ENCODE results near the gene AP1S1. TPM values are rescaled to one million over a fixed set of nuclear protein-coding genes. Genes with fewer than 3 reads are reported as not detected.

The AP1S1 gene
- total RNA-seq, 2 experiments from 2014 or later, result 3.0 to 3.9 TPM

GRCh38 chr7:101122933-101123702 lies 31.2 kb upstream of the AP1S1 start:
- Histone ChIP-seq H3K36me3 (ENCODE audit: insufficient read depth, low read length) (no peaks in the 10 kb centered on the region), H3K4me1 (ENCODE audit: insufficient read depth, low read length) (peaks cover 32% of the 10 kb centered on the region), H3K27ac (ENCODE audit: low read depth in 1 of 2, low read length in 2 of 2) (no peak overlapping the region), H3K9me3 (ENCODE audit: control insufficient read depth in 1 of 2, insufficient read depth in 1 of 2, low read length in 2 of 2) (no peaks in the 10 kb centered on the region), H3K4me3 (ENCODE audit: low read length) (no peak overlapping the region), H3K27me3 (ENCODE audit: control insufficient read depth in 1 of 2, insufficient read depth in 2 of 2, low read length in 2 of 2) (peaks cover 37 to 41% of the 10 kb centered on the region in 2 experiments)
- POLR2A ChIA-PET, result interaction anchor here (0.7 kb wide), 1 partner anchor 71 kb away, joined by 5 read pairs; no protein-coding TSS in a partner anchor
- DNase-seq (no peak), ATAC-seq (ENCODE audit: poor library complexity) (no peak)
- no peak overlapping the region for H3K4me3 Mint-ChIP-seq
- peaks cover 79% of the 10 kb centered on the region for H3K27me3 Mint-ChIP-seq
- TF ChIP-seq CTCF (IDR thresholded peaks at IDR 0.05), result no peak
- no peaks in the 10 kb centered on the region for H3K36me3 Mint-ChIP-seq (ENCODE audit: low read depth)
- CTCF ChIA-PET, result interaction anchor here (1.5 kb wide), 1 partner anchor 21 kb away, joined by 6 read pairs; no protein-coding TSS in a partner anchor
- H3K27ac Mint-ChIP-seq, result no peak overlapping the region
- H3K4me1 Mint-ChIP-seq (ENCODE audit: low read depth), result peaks cover 25% of the 10 kb centered on the region
- intact Hi-C loops (cut with DNase I, micrococcal nuclease), result no loop called here
- H3K9me3 Mint-ChIP-seq, result no peaks in the 10 kb centered on the region

- peaks cover 25% of the 10 kb centered on the region for H3K4me1 Mint-ChIP-seq (ENCODE audit: low read depth)
- ATAC-seq (ENCODE audit: poor library complexity), result no peak
- H3K27me3 Mint-ChIP-seq, result peaks cover 79% of the 10 kb centered on the region
Measured at GRCh38 chr7:101123703-101124068, 30.6 kb upstream of the AP1S1 start.

GRCh38 chr7:101124376-101125056 lies 29.8 kb upstream of the AP1S1 start:
- DNase-seq (peak in 1 of 14 experiments; percentile 13), ATAC-seq (ENCODE audit: poor library complexity) (no peak)
- H3K4me1 Mint-ChIP-seq (ENCODE audit: low read depth), result peaks cover 25% of the 10 kb centered on the region
- H3K27ac Mint-ChIP-seq, result no peak overlapping the region
- no peaks in the 10 kb centered on the region for H3K9me3 ChIP-seq (ENCODE audit: control insufficient read depth in 1 of 2, insufficient read depth in 1 of 2, low read length in 2 of 2)
- peaks cover 38 to 43% of the 10 kb centered on the region in 2 experiments for H3K27me3 ChIP-seq (ENCODE audit: control insufficient read depth in 1 of 2, insufficient read depth in 2 of 2, low read length in 2 of 2)
- POLR2A ChIA-PET, result no interaction called here
- CTCF ChIA-PET, result interaction anchor here (1.5 kb wide), 1 partner anchor 19 kb away, joined by 6 read pairs; no protein-coding TSS in a partner anchor
- H3K4me1 ChIP-seq (ENCODE audit: insufficient read depth, low read length), result peaks cover 32% of the 10 kb centered on the region
- H3K36me3 ChIP-seq (ENCODE audit: insufficient read depth, low read length), result no peaks in the 10 kb centered on the region
- H3K4me3 ChIP-seq (ENCODE audit: low read length), result no peak overlapping the region
- TF ChIP-seq CTCF (IDR thresholded peaks at IDR 0.05), result no peak
- H3K27ac ChIP-seq (ENCODE audit: low read depth in 1 of 2, low read length in 2 of 2), result no peak overlapping the region
- H3K4me3 Mint-ChIP-seq, result no peak overlapping the region
- H3K27me3 Mint-ChIP-seq, result peaks cover 77% of the 10 kb centered on the region
- H3K9me3 Mint-ChIP-seq, result no peaks in the 10 kb centered on the region
- H3K36me3 Mint-ChIP-seq (ENCODE audit: low read depth), result no peaks in the 10 kb centered on the region
- intact Hi-C loops (cut with DNase I, micrococcal nuclease), result no loop called here

More at GRCh38 chr7:101123703-101124068, 30.6 kb upstream of the AP1S1 start:
- Mint-ChIP-seq H3K4me3 (no peak overlapping the region), H3K9me3 (no peaks in the 10 kb centered on the region), H3K36me3 (ENCODE audit: low read depth) (no peaks in the 10 kb centered on the region), H3K27ac (no peak overlapping the region)
- Histone ChIP-seq H3K4me1 (ENCODE audit: insufficient read depth, low read length) (peaks cover 32% of the 10 kb centered on the region), H3K27ac (ENCODE audit: low read depth in 1 of 2, low read length in 2 of 2) (no peak overlapping the region), H3K36me3 (ENCODE audit: insufficient read depth, low read length) (no peaks in the 10 kb centered on the region), H3K27me3 (ENCODE audit: control insufficient read depth in 1 of 2, insufficient read depth in 2 of 2, low read length in 2 of 2) (peaks cover 37 to 46% of the 10 kb centered on the region in 2 experiments), H3K4me3 (ENCODE audit: low read length) (no peak overlapping the region), H3K9me3 (ENCODE audit: control insufficient read depth in 1 of 2, insufficient read depth in 1 of 2, low read length in 2 of 2) (no peaks in the 10 kb centered on the region)
- DNase-seq, result no peak
- CTCF ChIA-PET, result interaction anchor here (1.5 kb wide), 1 partner anchor 20 kb away, joined by 6 read pairs; no protein-coding TSS in a partner anchor
- intact Hi-C loops (cut with DNase I, micrococcal nuclease), result no loop called here
- TF ChIP-seq CTCF (IDR thresholded peaks at IDR 0.05), result no peak
- POLR2A ChIA-PET, result interaction anchor here (0.7 kb wide), 1 partner anchor 71 kb away, joined by 5 read pairs; no protein-coding TSS in a partner anchor

All from CD4-positive, alpha-beta T cell (primary cell).